Measurements from ENCODE around the gene ATP9A. TPM values are rescaled to one million over a fixed set of nuclear protein-coding genes. Genes with fewer than 3 reads are reported as not detected.

The ATP9A gene
- total and polyA plus RNA-seq, 2 donors (not counting 1 experiment from before 2014, with no cell fraction given) = 23.3 to 96.3 TPM

GRCh38 chr20:51622004-51622874 is 146.0 kb downstream of the ATP9A start:
- DNase-seq (ENCODE audit: low read depth in 2 of 2) = peak in 1 of 2 donors; percentile 46
- Histone ChIP-seq H3K27me3 (ENCODE audit: control insufficient read depth, insufficient read depth, low read length) (no peaks in the 10 kb centered on the region), H3K9ac (ENCODE audit: insufficient read depth, low read length) (no peak overlapping the region), H3K36me3 (ENCODE audit: control insufficient read depth, insufficient read depth, low read length) (peaks cover 1% of the 10 kb centered on the region), H2AFZ (ENCODE audit: low read length) (no peak overlapping the region), H4K20me1 (ENCODE audit: control insufficient read depth, extremely low read depth, insufficient read depth, low read length) (no peaks in the 10 kb centered on the region), H3K4me1 (ENCODE audit: control insufficient read depth, extremely low read depth, insufficient read depth, low read length) (no peaks in the 10 kb centered on the region), H3K4me3 (replicated peaks in 1 of 4; ENCODE audit: control extremely low read depth in 1 of 4, insufficient read depth in 1 of 4, low read depth in 3 of 4, low read length in 4 of 4) (no peak overlapping the region), H3K4me2 (ENCODE audit: extremely low read depth, insufficient read depth, low read length) (no peak overlapping the region), H3K27ac (ENCODE audit: insufficient read depth, low read length) (no peak overlapping the region), H3K9me3 (ENCODE audit: control insufficient read depth, insufficient read depth, low read depth, low read length) (no peaks in the 10 kb centered on the region), H3K79me2 (ENCODE audit: control insufficient read depth, insufficient read depth, low read length) (no peaks in the 10 kb centered on the region)
- no peak for TF ChIP-seq EZH2 (IDR thresholded peaks at IDR 0.05; ENCODE audit: low read length, missing control alignments)
- no peak for TF ChIP-seq CTCF (conservative IDR thresholded peaks at IDR 0.05 in 1 of 2, IDR thresholded peaks at IDR 0.05 in 1 of 2; ENCODE audit: low read depth in 1 of 2, low read length in 2 of 2)

GRCh38 chr20:51620432-51620831 is 147.8 kb downstream of the ATP9A start:
- Histone ChIP-seq H3K27ac (ENCODE audit: insufficient read depth, low read length) (no peak overlapping the region), H3K4me3 (replicated peaks in 1 of 4; ENCODE audit: control extremely low read depth in 1 of 4, insufficient read depth in 1 of 4, low read depth in 3 of 4, low read length in 4 of 4) (no peak overlapping the region), H3K27me3 (ENCODE audit: control insufficient read depth, insufficient read depth, low read length) (no peaks in the 10 kb centered on the region), H3K4me1 (ENCODE audit: control insufficient read depth, extremely low read depth, insufficient read depth, low read length) (no peaks in the 10 kb centered on the region), H4K20me1 (ENCODE audit: control insufficient read depth, extremely low read depth, insufficient read depth, low read length) (no peaks in the 10 kb centered on the region), H3K36me3 (ENCODE audit: control insufficient read depth, insufficient read depth, low read length) (peaks cover 1% of the 10 kb centered on the region), H3K4me2 (ENCODE audit: extremely low read depth, insufficient read depth, low read length) (no peak overlapping the region), H3K9me3 (ENCODE audit: control insufficient read depth, insufficient read depth, low read depth, low read length) (no peaks in the 10 kb centered on the region), H3K79me2 (ENCODE audit: control insufficient read depth, insufficient read depth, low read length) (no peaks in the 10 kb centered on the region), H2AFZ (ENCODE audit: low read length) (no peak overlapping the region), H3K9ac (ENCODE audit: insufficient read depth, low read length) (no peak overlapping the region)
- DNase-seq (ENCODE audit: low read depth in 2 of 2) = no peak
- TF ChIP-seq CTCF (conservative IDR thresholded peaks at IDR 0.05 in 1 of 2, IDR thresholded peaks at IDR 0.05 in 1 of 2; ENCODE audit: low read depth in 1 of 2, low read length in 2 of 2) = no peak
- no peak for TF ChIP-seq EZH2 (IDR thresholded peaks at IDR 0.05; ENCODE audit: low read length, missing control alignments)

- no peak overlapping the region for H2AFZ ChIP-seq (ENCODE audit: low read length)
- no peaks in the 10 kb centered on the region for H3K9me3 ChIP-seq (ENCODE audit: control insufficient read depth, insufficient read depth, low read depth, low read length)
- H3K9ac ChIP-seq (ENCODE audit: insufficient read depth, low read length) = no peak overlapping the region
- H4K20me1 ChIP-seq (ENCODE audit: control insufficient read depth, extremely low read depth, insufficient read depth, low read length) = no peaks in the 10 kb centered on the region
- H3K4me3 ChIP-seq (replicated peaks in 1 of 4; ENCODE audit: control extremely low read depth in 1 of 4, insufficient read depth in 1 of 4, low read depth in 3 of 4, low read length in 4 of 4) = no peak overlapping the region
- no peak overlapping the region for H3K4me2 ChIP-seq (ENCODE audit: extremely low read depth, insufficient read depth, low read length)
- H3K79me2 ChIP-seq (ENCODE audit: control insufficient read depth, insufficient read depth, low read length) = no peaks in the 10 kb centered on the region
- H3K4me1 ChIP-seq (ENCODE audit: control insufficient read depth, extremely low read depth, insufficient read depth, low read length) = no peaks in the 10 kb centered on the region
- H3K27ac ChIP-seq (ENCODE audit: insufficient read depth, low read length) = no peak overlapping the region
- TF ChIP-seq EZH2 (IDR thresholded peaks at IDR 0.05; ENCODE audit: low read length, missing control alignments) = no peak
- no peak for TF ChIP-seq CTCF (conservative IDR thresholded peaks at IDR 0.05 in 1 of 2, IDR thresholded peaks at IDR 0.05 in 1 of 2; ENCODE audit: low read depth in 1 of 2, low read length in 2 of 2)
- no peak for DNase-seq (ENCODE audit: low read depth in 2 of 2)
- H3K36me3 ChIP-seq (ENCODE audit: control insufficient read depth, insufficient read depth, low read length) = peaks cover 1% of the 10 kb centered on the region
- no peaks in the 10 kb centered on the region for H3K27me3 ChIP-seq (ENCODE audit: control insufficient read depth, insufficient read depth, low read length)
Measured at GRCh38 chr20:51616060-51616459, 152.1 kb downstream of the ATP9A start.
